Stimulated activated CD4-positive, alpha-beta T cell treated with anti-CD3 and anti-CD28 coated beads, Interleukin-2, amount 100 ng/mL, for 24 hours (primary cell): ENCODE data around the gene TFAP2B.

ENCODE experiments used
- DNase-seq, 2 donors: peaks; one replicate each; pipeline ENCODE4 v3.0.0-alpha.2; 2020

Gene TFAP2B

GRCh38 chr6:50818673-50819072, at the start of gene TFAP2B:
Gene TFAP2B (plus strand): TSS chr6:50818871. CDS start chr6:50818892, 21 bp downstream.
- DNase-seq = no peak

GRCh38 chr6:50778696-50779095, 40.0 kb upstream of the TFAP2B start:
- no peak for DNase-seq

- no peak for DNase-seq
Measured at GRCh38 chr6:50780382-50780781, 38.3 kb upstream of the TFAP2B start.

GRCh38 chr6:50785921-50786320, 32.8 kb upstream of the TFAP2B start:
- DNase-seq = no peak

- no peak for DNase-seq
Measured at GRCh38 chr6:50791900-50792508, 26.7 kb upstream of the TFAP2B start.

- no peak for DNase-seq
Measured at GRCh38 chr6:50792771-50793170, 25.9 kb upstream of the TFAP2B start.

- no peak for DNase-seq
Measured at GRCh38 chr6:50795574-50795973, 23.1 kb upstream of the TFAP2B start.

GRCh38 chr6:50804283-50804682, 14.4 kb upstream of the TFAP2B start:
- no peak for DNase-seq

GRCh38 chr6:50807035-50807434, 11.6 kb upstream of the TFAP2B start:
- no peak for DNase-seq

- DNase-seq = no peak
Measured at GRCh38 chr6:50815436-50816114, 3.1 kb upstream of the TFAP2B start.

- DNase-seq = peak; percentile 60 to 74
Measured at GRCh38 chr6:50816115-50816675, 2.5 kb upstream of the TFAP2B start.

GRCh38 chr6:50816947-50817645, 1.6 kb upstream of the TFAP2B start:
- DNase-seq = no peak

- DNase-seq = no peak
Measured at GRCh38 chr6:50817646-50817950, 1.1 kb upstream of the TFAP2B start.

GRCh38 chr6:50818020-50818419, 651 bp upstream of the TFAP2B start:
- no peak for DNase-seq

GRCh38 chr6:50819466-50819903, 814 bp downstream of the TFAP2B start:
- peak in 1 of 2 donors; percentile 7 for DNase-seq

GRCh38 chr6:50819904-50820868, 1.5 kb downstream of the TFAP2B start:
- DNase-seq = no peak

- DNase-seq = no peak
Measured at GRCh38 chr6:50820869-50821264, 2.2 kb downstream of the TFAP2B start.

GRCh38 chr6:50821441-50822077, 2.9 kb downstream of the TFAP2B start:
- DNase-seq = no peak

GRCh38 chr6:50822078-50822476, 3.4 kb downstream of the TFAP2B start:
- DNase-seq = no peak

- no peak for DNase-seq
Measured at GRCh38 chr6:50823094-50823920, 4.6 kb downstream of the TFAP2B start.

GRCh38 chr6:50824552-50824951, 5.9 kb downstream of the TFAP2B start:
- DNase-seq = no peak
